Activated T-cell treated with anti-CD3 and anti-CD28 coated beads, Interleukin-2, amount 50 U/mL, for 72 hours (primary cell): ENCODE results near the gene MYF6. TPM values are rescaled to one million over a fixed set of nuclear protein-coding genes. Genes with fewer than 3 reads are reported as not detected.
"Not testable (repeated sequence)": the region's sequence is repeated elsewhere in the genome, so short reads cannot be mapped to it uniquely, and the experiment has no call there.

Experiments
- ATAC-seq, 2 donors: fragments of 150-1000 bp; cut with Tn5 transposase; replicated peaks in 1 of 2; 2 replicates each; pipeline ENCODE4 v1.10.0; 2021; ENCODE audit warnings: moderate library complexity in 2 of 2, mild to moderate bottlenecking in 1 of 2
- DNase-seq, 2 donors: peaks; one replicate each; pipeline ENCODE4 v3.0.0; 2021 to 2022; ENCODE audit warnings: mixed read lengths in 1 of 2
- H3K27ac Mint-ChIP-seq: one replicate; pipeline ENCODE4 v1.8.0; 2022; ENCODE audit warnings: mild to moderate bottlenecking, moderate library complexity, mixed read lengths
- H3K27me3 Mint-ChIP-seq: one replicate; pipeline ENCODE4 v1.8.0; 2022; ENCODE audit warnings: low read depth, mixed read lengths
- H3K36me3 Mint-ChIP-seq, 2 donors: one replicate each; pipeline ENCODE4 v1.8.0; 2022; ENCODE audit warnings: mixed read lengths in 2 of 2, mild to moderate bottlenecking in 1 of 2; ENCODE audit not compliant: insufficient read depth in 2 of 2
- H3K4me1 Mint-ChIP-seq: one replicate; pipeline ENCODE4 v1.8.0; 2022; ENCODE audit warnings: low read depth, mixed read lengths
- H3K4me3 Mint-ChIP-seq, 2 donors: one replicate each; pipeline ENCODE4 v1.8.0; 2022; ENCODE audit warnings: mild to moderate bottlenecking in 2 of 2, mixed read lengths in 2 of 2, moderate library complexity in 2 of 2
- H3K9me3 Mint-ChIP-seq, 2 donors: one replicate each; pipeline ENCODE4 v1.8.0; 2022; ENCODE audit warnings: mixed read lengths in 2 of 2
- total RNA-seq, 2 donors: library from RNA; stranded (reverse); gene quantifications; one replicate each; pipeline ENCODE4 v1.2.3, GENCODE V29; 2022

MYF6 gene
- not detected for total RNA-seq

DNA sequence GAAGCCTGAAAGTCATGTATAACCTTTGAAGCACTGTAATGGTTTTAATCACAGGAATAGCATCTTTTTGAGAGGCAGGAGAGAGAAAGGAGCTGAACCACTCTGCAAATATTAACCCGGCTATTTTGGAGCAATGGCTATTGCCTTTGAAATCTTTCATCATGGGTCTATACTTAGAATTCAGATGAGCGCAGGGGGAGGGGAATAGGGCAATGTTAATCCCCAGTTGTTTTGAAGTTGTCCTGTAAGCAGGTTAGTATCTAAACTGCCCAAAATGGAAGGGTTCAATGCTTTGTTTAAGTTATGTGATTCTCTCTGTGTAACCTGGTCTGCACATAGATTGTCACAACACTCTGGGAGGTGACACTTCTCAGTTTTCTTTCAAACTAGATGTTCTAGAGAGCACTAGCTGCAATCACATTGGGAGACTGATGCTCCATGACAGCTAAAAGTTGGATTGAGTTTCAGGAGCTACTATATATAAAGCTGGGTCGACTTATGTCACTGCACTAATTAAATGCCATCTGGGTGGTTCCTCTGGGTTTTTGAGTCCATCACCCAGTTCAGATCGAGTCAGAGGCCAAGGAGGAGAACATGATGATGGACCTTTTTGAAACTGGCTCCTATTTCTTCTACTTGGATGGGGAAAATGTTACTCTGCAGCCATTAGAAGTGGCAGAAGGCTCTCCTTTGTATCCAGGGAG, at the start of gene MYF6:
MYF6 (plus strand) TSS at position 509 of the 704 bp plus-strand sequence; CDS start at position 595, 86 bp downstream.
- Mint-ChIP-seq H3K9me3 (peaks cover 0 to 4% of the 10 kb centered on the region in 2 donors), H3K27me3 (peaks cover 36% of the 10 kb centered on the region), H3K27ac (no peak within 1 kb of the TSS), H3K36me3 (peaks cover 0 to 2% of the 10 kb centered on the region in 2 donors), H3K4me1 (no peaks in the 10 kb centered on the region), H3K4me3 (no peak within 1 kb of the TSS)
- DNase-seq (no peak), ATAC-seq (no peak)

DNA sequence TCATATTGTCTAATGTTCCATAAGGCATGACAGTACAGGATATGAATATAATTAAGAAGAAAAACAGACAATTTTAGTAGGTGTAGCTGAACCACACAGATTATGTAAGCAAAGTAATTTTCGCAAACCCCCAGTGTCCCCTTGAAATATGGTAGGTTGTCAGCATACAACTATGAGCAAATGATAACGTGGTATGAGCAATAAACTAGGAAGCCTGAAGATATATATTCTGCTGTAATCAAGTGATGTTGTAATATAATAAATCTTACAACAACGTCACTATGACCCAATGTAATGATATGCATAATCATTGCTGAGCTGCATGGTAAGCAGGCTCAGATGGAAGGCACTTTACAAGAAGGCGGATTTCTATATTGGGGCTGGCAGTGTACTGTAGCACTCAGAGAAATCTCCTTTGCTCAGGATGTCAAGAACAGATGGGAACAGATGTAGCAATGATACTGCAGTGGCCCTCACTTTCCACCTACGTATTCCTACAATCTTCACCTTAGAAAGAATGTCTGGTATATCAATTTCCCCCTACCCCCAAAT, 47.8 kb upstream of the MYF6 start:
- Mint-ChIP-seq H3K4me3 (no peak overlapping the region), H3K27ac (no peak overlapping the region), H3K4me1 (no peaks in the 10 kb centered on the region), H3K36me3 (no peaks in the 10 kb centered on the region), H3K27me3 (no peaks in the 10 kb centered on the region), H3K9me3 (peaks cover 4 to 6% of the 10 kb centered on the region in 2 donors)
- DNase-seq (no peak), ATAC-seq (no peak)

DNA sequence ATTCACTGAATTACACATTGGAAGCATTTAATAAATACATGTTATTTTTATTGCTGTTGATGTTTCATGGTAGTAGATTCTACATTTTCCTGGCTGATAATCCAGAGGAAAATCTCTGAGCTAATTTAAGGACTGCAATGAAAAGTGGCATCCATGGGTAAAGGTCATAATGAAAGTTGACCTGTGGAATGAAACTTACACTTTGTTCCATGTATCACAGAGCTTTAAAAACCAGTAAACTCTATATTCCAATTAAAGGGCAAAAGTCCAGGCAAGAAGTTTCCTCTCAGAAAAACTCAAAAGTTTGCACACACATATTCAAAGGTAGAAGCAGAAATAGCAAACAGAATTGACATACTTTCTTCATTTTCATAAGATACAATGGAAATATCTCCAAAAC, 44.8 kb upstream of the MYF6 start:
- ATAC-seq = no peak
- H3K4me1 Mint-ChIP-seq = no peaks in the 10 kb centered on the region
- H3K9me3 Mint-ChIP-seq = peaks cover 2 to 6% of the 10 kb centered on the region in 2 donors
- no peaks in the 10 kb centered on the region for H3K36me3 Mint-ChIP-seq
- no peak overlapping the region for H3K4me3 Mint-ChIP-seq
- no peak overlapping the region for H3K27ac Mint-ChIP-seq
- DNase-seq = no peak
- H3K27me3 Mint-ChIP-seq = no peaks in the 10 kb centered on the region

GRCh38 chr12:80670214-80670613, 37.2 kb upstream of the MYF6 start:
- H3K27ac Mint-ChIP-seq = no peak overlapping the region
- no peak overlapping the region for H3K4me3 Mint-ChIP-seq
- no peaks in the 10 kb centered on the region for H3K4me1 Mint-ChIP-seq
- no peaks in the 10 kb centered on the region for H3K27me3 Mint-ChIP-seq
- H3K9me3 Mint-ChIP-seq = peaks cover 5 to 8% of the 10 kb centered on the region in 2 donors
- ATAC-seq (no peak), DNase-seq (no peak)
- H3K36me3 Mint-ChIP-seq = no peaks in the 10 kb centered on the region

GRCh38 chr12:80676042-80676636, 31.3 kb upstream of the MYF6 start:
- not testable (repeated sequence) for DNase-seq, H3K4me1 Mint-ChIP-seq, H3K4me3 Mint-ChIP-seq, H3K36me3 Mint-ChIP-seq, H3K9me3 Mint-ChIP-seq, H3K27me3 Mint-ChIP-seq, ATAC-seq, H3K27ac Mint-ChIP-seq

DNA sequence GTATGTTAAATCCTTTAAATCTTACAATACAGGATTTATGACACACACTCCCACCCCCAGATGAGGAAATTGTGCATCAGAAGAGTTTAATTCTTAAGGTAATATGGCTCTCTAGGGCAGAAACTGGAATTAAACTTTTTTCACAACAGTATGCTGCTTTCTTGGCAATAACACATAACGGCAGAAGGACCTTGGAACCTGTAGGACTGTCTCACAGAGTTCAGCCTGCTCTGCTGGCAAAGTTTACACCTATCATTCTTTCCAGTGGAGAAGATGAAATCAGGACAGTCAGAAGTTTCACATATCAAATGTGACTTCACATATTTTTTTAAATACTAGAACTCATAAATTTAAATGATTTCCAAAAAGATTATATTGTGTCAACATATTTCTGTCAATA, 30.6 kb upstream of the MYF6 start:
- H3K4me3 Mint-ChIP-seq = no peak overlapping the region
- DNase-seq (no peak), ATAC-seq (no peak)
- H3K27ac Mint-ChIP-seq = no peak overlapping the region
- no peaks in the 10 kb centered on the region for H3K4me1 Mint-ChIP-seq
- H3K36me3 Mint-ChIP-seq = no peaks in the 10 kb centered on the region
- no peaks in the 10 kb centered on the region for H3K27me3 Mint-ChIP-seq
- peaks cover 3% of the 10 kb centered on the region in 2 donors for H3K9me3 Mint-ChIP-seq

DNA sequence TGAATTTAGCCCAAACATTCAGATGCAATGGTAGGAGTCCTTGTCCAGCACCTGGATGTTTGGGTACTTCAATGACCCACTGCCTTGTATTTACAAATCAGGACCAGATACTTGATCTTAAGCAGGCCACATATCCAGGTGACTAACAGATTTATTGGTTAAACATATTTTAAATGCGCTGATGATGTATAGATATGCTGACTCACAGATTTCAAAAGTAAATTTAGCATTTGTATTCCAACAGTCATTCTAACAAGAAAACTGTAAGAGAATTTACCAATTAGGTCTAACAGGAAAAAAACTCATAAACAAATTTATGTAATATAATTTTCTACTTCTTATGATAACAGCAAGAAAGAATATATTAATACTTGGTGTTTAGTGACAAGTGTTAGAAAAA, 29.4 kb upstream of the MYF6 start:
- no peaks in the 10 kb centered on the region for H3K36me3 Mint-ChIP-seq
- H3K27ac Mint-ChIP-seq = no peak overlapping the region
- H3K27me3 Mint-ChIP-seq = no peaks in the 10 kb centered on the region
- no peak overlapping the region for H3K4me3 Mint-ChIP-seq
- H3K4me1 Mint-ChIP-seq = no peaks in the 10 kb centered on the region
- DNase-seq = no peak
- H3K9me3 Mint-ChIP-seq = peaks cover 2% of the 10 kb centered on the region in 2 donors
- no peak for ATAC-seq

DNA sequence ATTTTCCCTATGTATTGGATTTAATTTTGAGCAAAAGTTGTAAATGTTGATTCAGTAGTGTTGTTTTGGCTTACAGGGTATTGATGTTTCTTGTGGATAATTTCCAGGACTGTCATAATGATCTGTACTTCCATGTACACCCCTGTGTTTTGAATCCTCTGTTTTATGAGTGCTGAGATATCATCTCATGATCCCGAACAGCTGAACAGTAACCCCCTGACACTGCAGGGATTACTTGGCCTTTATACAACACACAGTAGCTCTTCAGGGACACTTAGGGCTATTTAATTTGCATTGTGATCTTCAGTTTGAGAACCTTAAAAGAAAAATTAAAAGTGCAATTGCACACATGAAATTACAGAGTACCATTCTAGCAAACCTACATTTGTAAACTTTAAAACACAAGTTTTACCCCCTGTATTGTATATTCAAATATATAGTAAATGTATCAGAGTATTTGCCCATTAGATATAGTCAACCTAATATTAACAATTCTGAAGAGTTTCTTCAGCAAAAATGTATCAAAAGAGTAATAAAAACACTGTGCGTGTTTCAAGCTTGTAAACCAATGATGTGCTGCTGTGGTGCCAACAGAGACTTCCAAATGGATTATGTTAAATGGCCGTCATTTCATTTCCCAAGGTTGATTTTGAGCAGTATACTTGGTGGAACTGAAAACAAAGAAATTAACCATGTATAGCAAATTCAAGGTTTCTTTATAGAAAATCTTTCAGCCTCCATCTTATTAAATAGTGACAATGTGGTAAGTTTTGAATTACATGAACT, 27.9 kb upstream of the MYF6 start:
- no peaks in the 10 kb centered on the region for H3K36me3 Mint-ChIP-seq
- H3K27me3 Mint-ChIP-seq = no peaks in the 10 kb centered on the region
- H3K9me3 Mint-ChIP-seq = peaks cover 0 to 2% of the 10 kb centered on the region in 2 donors
- no peaks in the 10 kb centered on the region for H3K4me1 Mint-ChIP-seq
- ATAC-seq (no peak), DNase-seq (no peak)
- no peak overlapping the region for H3K27ac Mint-ChIP-seq
- H3K4me3 Mint-ChIP-seq = no peak overlapping the region

- H3K36me3 Mint-ChIP-seq = no peaks in the 10 kb centered on the region
- no peaks in the 10 kb centered on the region for H3K9me3 Mint-ChIP-seq
- H3K27ac Mint-ChIP-seq = no peak overlapping the region
- ATAC-seq (no peak), DNase-seq (no peak)
- H3K4me1 Mint-ChIP-seq = no peaks in the 10 kb centered on the region
- H3K4me3 Mint-ChIP-seq = no peak overlapping the region
- no peaks in the 10 kb centered on the region for H3K27me3 Mint-ChIP-seq
Observed at GRCh38 chr12:80681287-80681686, 26.1 kb upstream of the MYF6 start.

GRCh38 chr12:80681786-80682185, 25.6 kb upstream of the MYF6 start:
- H3K4me1 Mint-ChIP-seq = no peaks in the 10 kb centered on the region
- H3K27me3 Mint-ChIP-seq = no peaks in the 10 kb centered on the region
- no peak overlapping the region for H3K4me3 Mint-ChIP-seq
- no peak overlapping the region for H3K27ac Mint-ChIP-seq
- no peaks in the 10 kb centered on the region for H3K9me3 Mint-ChIP-seq
- no peak for ATAC-seq
- no peaks in the 10 kb centered on the region for H3K36me3 Mint-ChIP-seq
- DNase-seq = no peak

DNA sequence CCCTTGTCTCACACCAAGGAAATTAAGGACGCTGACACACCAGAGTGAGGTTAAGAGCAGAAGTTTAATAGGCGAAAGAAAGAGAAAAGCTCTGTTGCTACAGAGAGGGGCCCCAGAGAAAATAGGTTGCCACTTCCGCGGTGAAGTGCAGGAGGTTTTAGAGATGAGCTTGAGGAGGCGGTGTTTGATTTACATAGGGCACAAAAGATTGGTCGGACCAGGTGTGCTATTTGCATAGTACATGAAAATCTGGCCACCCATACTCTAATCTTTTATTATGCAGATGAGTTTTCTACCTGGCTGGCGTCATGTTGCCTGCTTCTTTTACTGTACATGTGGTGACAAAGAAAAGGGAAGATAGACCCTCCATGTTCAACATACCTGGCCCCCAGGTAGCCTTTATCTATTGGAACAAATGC, 23.3 kb upstream of the MYF6 start:
- no peak overlapping the region for H3K4me3 Mint-ChIP-seq
- no peaks in the 10 kb centered on the region for H3K36me3 Mint-ChIP-seq
- H3K9me3 Mint-ChIP-seq = peaks cover 0 to 1% of the 10 kb centered on the region in 2 donors
- H3K27ac Mint-ChIP-seq = no peak overlapping the region
- H3K4me1 Mint-ChIP-seq = no peaks in the 10 kb centered on the region
- no peaks in the 10 kb centered on the region for H3K27me3 Mint-ChIP-seq
- DNase-seq (no peak), ATAC-seq (no peak)

DNA sequence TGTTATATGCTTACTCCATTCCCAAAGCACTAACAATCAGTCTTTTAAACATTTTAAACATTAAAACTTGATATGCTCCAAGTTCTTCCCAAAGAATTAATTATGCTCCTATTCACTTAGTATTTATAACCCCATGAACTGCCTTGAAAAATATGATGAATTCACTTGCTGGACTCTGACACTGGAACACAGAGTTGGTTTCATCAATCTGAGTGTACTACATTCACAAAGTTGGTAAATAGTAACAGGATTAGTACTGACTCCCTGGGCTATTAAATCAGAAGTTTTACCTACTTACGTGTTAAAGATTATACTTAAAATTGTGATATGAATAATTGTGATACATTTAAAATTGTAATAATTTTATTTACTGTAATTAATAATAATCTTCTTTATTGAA, 17.3 kb upstream of the MYF6 start:
- H3K36me3 Mint-ChIP-seq = no peaks in the 10 kb centered on the region
- H3K27me3 Mint-ChIP-seq = no peaks in the 10 kb centered on the region
- no peaks in the 10 kb centered on the region for H3K4me1 Mint-ChIP-seq
- DNase-seq = no peak
- no peak for ATAC-seq
- H3K27ac Mint-ChIP-seq = no peak overlapping the region
- peaks cover 0 to 1% of the 10 kb centered on the region in 2 donors for H3K9me3 Mint-ChIP-seq
- H3K4me3 Mint-ChIP-seq = no peak overlapping the region

- Mint-ChIP-seq H3K9me3 (peaks cover 0 to 1% of the 10 kb centered on the region in 2 donors), H3K4me3 (no peak overlapping the region), H3K36me3 (no peaks in the 10 kb centered on the region), H3K27ac (no peak overlapping the region), H3K27me3 (no peaks in the 10 kb centered on the region), H3K4me1 (no peaks in the 10 kb centered on the region)
- DNase-seq (no peak), ATAC-seq (no peak)
Observed at GRCh38 chr12:80690513-80690912, 16.9 kb upstream of the MYF6 start.
